Stimulated activated CD4-positive, alpha-beta T cell treated with anti-CD3 and anti-CD28 coated beads, Interleukin-15, amount 100 ng/mL, for 24 hours (primary cell): Measurements from ENCODE around the gene HAPLN1.
A peak's percentile ranks its signal among the peaks of the same experiment; 100 is the strongest.
"Not testable (repeated sequence)": the region's sequence is repeated elsewhere in the genome, so short reads cannot be mapped to it uniquely, and the experiment has no call there.

ENCODE experiments used
- DNase-seq: peaks from one replicate; pipeline ENCODE4 v3.0.0-alpha.2; 2020

Gene HAPLN1

DNA sequence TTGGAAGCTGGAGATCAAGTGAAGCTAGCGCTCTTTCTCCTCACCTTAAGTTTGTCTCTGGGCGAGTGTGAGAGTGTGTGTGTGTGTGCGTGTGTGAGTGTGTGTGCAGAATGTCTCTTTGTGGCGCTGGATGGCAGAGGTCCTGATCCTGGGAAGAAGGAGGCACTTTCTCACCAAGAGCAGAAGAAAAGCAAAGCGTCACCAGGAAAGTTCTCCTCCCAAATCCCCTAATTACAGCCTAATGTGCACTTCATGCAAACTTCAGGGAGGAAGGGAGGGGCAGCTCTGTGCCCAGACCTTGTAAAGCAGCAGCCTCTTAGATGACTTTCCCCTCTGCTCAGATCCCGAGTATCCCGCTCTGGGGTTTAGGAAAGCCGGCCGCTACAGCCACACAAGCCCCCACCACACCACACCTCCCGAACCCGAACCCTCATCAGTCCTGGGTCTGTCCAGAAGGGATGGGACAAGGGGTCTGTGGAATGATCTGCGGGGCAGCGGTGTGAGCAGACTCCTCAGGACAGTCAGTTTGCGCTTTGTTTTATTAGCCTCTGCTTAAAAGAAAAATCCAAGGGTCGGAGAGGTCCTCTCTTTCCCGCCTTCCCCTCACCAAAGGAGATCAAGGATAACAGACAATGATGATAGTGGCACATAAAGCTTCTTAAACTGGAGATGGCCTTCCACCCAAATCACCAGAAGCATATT, at the start of gene HAPLN1:
Gene HAPLN1, minus strand, starts transcription at position 20 of the 702 bp plus-strand sequence. CDS start 47,332 bp downstream, outside the sequence.
- DNase-seq: no peak

DNA sequence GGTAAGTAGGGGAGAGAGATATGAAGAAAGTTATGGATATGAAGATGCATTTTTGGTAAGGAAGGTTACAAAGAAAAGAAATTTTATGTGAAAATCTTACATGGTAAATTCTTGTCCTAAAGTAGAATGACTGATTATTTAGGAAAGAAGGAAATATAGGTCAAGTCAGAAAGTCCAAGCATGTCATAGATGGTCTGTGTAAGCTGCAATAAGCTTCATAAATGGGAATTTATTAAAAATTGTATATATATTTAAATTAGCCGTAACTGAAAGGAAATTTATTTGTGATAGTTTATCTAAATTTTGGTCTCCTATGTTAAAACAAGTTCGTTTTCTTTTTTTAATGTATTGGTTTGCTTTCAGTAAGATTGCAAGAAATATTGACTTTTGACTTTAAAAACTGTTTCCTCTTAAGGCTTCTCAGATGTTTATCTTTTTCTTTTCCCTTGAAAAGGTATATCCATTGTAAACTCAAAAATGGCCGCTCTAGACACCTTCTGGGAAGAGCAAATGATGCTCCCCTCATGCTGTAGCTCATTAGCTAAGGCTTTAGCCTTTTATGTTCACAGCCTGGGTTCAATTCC, 46.8 kb upstream of the HAPLN1 start:
- DNase-seq: no peak

DNA sequence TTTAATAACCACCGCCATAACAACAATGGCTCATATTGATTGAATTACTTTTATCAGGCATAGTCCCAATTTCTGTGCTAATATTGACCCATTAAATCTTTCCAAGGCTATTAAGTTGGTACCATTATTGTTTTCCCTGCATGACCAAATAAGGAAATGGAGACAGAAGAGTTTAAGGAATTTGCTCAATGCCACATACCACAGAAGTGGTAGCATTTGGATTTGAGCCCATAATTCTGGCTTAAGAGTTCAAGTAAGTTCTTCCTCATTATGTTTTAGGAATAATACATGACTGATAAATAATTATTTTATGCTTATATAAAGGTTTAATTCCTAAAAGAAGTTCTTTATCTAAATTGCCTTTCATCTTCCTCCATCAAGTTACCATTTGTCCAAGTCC, 43.4 kb upstream of the HAPLN1 start:
- DNase-seq: no peak

DNA sequence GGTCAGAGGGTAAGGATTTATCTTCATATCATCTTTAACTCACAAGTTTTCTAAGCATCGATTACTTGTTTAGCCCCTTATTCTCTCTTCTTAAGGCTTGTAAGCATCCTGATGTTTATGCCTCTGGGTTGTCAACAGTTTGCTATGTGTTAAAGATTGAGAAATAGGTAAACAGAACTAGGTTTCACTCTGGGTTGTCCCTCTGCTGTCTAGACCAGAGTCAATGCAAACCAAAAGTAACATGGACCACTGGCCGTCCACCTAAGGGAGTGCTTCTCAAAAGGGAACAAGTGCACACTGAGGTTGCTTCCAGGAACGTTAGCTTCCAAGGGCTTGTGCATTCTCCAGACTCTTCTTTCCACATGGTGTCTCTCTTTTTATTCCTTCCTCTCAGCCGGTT, 39.9 kb upstream of the HAPLN1 start:
- no peak for DNase-seq

DNA sequence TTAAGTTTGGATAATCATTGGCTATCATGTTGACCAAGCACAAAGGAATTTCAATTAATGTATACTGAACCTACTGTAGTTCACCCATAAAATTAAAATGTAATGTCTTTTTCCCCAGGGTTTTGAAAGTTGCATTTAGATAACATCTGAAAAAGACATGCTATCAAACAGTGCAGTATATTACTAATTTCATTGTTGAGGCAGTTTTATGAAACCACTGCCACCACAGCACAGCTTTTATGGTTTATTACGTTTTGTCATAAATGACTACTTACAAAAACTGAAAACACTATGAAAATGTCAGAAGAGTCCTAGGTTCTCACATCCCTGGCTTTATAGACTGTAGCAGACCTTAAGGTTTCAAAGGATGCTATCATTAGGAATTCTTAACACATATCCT, 32.0 kb upstream of the HAPLN1 start:
- no peak for DNase-seq

DNA sequence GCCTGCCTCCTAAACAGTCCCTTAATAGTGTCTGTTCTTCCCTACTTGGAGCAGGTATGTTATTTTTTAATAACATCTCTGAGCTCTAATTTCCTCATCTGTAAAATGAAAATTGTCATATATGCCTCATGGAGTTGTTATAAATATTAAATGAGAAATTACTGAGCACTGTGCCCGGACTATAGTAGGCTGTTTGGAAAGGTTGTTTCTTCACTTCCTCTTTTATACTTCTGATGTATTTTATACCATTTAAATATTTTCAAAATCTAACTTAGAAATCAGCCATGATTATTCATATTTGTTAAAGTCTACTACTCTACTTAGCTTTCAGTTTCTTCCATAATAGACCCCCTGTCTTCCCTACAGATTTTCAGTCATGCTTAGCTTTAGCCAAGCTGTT, 30.5 kb upstream of the HAPLN1 start:
- no peak for DNase-seq

DNA sequence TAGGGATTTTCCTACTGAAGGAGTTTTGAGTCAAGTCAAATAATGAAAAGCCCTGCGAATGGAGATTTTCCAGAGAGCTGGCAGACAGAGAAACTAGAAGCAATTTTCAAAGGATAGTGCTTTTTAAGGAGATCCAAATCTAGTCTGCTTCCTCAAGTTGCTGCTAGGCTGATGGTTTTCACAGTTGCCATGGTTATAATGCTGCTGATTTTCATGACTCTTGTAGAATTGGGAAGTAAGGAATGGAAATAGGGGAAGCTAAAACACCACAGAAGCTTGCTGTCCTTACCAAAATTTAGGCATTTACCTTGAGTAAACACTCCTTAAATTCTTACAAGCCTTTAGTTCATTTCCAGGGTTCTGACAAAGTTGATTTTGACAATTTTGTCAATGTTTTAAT, 30.1 kb upstream of the HAPLN1 start:
- DNase-seq: no peak

DNA sequence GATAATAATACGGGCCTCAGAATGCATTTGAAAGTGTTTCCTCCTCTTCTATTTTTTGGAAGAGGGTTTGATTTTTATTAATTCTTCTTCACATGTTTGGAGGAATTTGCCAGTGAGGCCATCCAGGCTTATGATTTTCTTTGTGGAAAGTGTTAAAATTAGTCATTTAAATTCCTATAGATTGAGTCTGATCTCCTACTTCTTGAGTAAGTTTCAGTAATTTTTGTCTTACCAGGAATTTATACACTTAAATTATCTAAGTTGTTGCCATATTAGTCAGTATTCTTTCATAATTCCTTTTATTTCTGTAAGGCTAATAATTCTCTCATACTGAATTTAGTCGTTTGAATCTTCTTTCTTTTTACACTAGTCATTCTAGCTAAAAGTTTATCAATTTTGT, 25.2 kb upstream of the HAPLN1 start:
- DNase-seq: no peak

DNA sequence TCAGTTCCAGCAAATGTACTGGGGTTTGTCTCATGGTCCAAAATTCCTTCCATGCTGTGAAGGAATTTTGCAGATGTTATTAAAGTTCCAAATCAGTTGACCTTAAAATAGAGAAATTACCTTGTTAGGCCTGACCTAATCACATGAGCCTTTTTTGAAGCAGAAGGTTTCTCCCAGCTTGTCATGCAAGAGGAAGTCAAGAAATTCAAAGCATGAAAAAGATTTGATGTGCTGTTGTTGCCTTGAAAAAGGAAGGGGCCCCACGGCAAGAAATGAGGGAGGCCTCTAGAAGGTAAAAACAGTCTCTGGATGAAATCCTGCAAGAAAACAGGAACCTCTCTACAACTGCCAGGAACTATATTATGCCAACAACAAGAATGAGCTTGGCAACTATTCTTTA, 24.2 kb upstream of the HAPLN1 start:
- DNase-seq: no peak

DNA sequence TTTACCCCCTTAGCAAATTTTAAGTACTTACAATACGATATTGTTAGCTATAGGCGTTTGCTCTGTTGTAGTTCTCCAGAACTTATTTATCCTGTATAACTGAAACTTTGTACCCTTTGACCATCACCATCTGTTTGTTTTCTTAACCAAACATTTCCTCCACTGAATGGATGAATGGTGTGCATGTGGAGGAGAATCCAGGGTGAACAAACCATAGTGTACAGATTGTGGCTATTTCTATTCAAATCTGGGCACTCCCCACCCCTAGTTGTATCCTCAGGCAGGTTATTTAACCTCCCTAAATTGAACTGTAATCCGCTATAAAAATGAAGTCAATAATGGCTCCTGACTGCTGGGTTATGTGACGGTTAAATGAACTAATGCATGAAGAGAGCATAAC, 21.4 kb upstream of the HAPLN1 start:
- no peak for DNase-seq

DNA sequence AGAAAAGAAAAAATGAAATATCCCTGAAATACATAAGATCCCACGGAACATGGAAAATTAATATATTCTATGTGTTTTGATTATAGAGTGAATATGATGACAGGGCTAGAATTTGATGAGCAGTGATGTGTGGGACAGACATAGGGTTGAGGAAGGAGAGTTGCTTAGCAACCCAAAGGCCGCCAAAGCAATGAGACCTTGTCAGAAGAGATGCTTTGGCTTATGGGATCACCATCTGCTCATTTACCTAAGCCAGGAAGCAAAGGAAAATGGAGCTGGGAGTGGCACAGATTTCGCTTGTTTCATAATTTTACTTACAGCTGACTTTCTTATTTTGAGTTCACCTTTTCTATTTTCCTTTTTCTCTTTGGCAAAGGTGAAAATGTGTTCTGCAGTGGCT, 20.9 kb upstream of the HAPLN1 start:
- DNase-seq: no peak

DNA sequence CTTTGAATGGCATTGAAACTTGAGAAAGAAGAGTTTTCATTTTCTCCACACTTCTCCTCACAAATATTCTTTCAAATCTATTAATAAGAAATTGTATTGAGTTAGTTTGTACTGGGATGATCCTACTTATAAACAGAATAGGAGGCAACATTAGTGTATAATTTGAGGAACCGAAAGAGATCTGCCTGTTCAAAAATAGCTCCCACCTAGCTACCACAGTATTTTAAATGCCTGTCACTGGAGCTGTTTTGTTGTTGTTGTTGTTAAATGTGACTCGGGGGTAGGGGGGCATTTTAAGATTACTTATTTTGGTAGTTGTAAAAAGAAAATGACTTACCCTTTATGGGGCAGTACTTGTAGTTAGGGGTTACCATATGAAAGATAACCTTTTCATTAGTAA, 20.1 kb upstream of the HAPLN1 start:
- no peak for DNase-seq

DNA sequence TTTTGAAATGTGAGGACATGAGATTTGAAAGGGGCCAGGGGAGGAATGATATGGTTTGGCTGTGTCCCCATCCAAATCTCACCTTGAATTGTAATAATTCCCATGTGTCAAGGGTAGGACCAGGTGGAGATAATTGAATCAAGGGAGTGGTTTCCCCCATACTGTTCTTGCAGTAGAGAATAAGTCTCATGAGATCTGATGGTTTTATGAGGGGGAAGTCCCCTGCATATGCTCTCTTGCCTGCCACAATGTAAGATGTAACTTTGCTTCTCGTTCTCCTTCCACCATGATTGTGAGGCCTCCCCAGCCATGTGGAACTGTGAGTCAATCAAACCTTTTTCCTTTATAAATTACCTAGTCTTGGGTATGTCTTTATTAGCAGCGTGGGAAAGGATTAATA, 15.5 kb upstream of the HAPLN1 start:
- DNase-seq: not testable (repeated sequence)

DNA sequence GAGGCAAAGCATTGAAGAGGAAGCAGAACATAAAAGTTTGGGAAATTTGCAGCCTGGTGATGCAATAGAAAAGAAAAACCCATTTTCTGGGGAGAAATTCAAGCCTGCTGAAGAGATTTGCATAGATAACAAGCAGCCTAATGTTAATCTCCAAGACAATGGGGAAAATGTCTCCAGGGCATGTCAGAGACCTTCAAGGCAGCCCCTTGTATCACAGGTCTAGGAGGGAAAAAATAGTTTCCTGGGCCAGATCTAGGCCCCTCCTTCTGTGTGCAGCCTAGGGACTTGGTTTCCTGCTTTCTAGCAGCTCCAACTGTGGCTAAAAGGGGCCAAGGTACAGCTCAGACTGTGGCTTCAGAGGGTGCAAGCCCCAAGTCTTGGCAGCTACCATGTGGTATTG, 14.4 kb upstream of the HAPLN1 start:
- DNase-seq: not testable (repeated sequence)

DNA sequence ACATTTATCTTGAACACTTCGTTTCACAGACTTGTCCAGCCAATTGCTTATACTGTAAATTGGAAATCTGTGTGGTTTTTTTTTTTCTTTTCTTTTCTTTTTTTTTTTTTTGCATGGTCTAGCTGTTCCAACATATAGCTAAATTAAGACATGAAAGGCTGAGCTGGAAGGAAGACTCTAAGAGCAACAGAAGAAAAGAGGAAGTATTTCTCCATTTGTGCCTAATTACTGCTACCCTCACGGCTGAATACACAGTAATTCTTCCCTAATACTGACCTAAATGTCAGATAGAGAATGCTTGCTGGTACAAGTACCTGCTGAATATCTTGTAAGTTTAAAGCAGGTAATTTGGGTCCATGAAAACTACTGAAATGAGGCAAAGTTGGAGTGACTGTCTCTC, 11.0 kb upstream of the HAPLN1 start:
- no peak for DNase-seq

DNA sequence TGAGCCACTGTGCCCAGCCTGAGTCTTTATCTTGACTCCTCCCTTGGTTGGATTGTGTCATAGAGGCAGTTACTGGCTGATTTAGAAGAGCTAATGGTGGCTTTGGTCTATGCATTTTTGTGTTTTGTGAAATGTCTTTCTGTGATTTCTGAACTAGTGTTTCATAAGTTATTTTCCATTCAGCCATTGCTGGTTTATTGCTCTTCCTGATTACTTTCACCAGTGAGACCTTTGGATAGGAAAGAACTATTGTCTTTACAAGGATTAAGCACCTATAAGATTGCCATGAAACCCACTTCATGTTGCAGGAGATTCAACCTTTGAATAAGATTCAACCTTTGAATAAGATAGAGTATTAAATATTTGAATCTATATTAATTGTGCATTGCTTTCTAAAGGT, 8.7 kb upstream of the HAPLN1 start:
- DNase-seq: no peak

DNA sequence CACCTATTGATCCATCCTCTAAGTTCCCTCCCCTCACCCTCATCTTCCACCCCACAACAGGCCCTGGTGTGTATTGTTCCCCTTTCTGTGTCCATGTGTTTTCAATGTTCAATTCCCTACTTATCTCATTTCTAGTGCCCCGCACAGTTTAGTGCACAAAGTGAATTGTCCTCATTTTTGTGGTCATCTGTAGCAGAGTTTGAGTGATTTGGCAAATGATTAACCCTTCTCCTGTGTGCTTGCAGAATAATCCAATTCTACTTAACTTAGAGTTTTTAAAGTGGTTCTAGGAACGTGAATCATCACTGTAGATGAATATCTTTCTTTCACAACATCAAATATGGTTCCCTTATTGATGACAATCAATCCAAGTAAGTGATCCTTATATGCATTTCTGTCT, 6.3 kb upstream of the HAPLN1 start:
- DNase-seq: no peak

DNA sequence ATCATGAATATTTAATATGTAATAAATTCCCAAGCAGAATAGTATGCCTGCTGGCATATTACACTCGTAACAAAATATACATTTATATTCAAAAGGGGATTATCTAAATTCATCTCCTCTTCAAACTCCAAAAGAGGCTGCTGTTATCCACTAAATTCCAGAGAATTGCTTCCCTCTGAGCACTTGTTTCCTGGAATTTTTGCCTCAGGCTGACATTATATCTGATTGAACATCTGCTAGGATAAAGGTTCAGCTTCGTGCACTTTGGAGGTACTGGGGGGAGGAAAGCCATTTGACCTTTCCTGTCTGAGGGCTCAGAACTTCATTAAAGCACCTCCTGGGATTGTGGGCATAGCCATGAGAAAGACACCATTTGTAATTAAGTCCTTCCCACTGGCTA, 4.3 kb upstream of the HAPLN1 start:
- DNase-seq: no peak

DNA sequence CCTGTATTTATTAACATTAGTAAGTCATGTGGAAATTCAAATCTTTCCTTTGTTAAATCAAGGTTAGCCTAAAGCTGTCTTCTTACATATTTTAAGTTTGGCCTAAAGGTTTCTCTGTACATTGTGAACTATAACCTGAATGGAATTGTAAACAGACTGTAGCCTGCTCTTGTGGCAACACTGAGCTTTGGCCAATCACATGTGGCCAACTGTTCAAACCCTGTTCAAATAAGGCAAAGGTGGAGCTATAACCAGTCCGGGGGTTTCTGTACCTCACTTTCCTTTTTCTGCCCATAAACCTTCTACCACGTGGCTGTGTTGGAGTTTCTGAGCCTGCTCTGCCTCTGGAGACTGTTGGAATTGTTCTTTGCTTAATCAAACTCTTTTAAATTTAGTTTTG, 3.3 kb upstream of the HAPLN1 start:
- DNase-seq: no peak

DNA sequence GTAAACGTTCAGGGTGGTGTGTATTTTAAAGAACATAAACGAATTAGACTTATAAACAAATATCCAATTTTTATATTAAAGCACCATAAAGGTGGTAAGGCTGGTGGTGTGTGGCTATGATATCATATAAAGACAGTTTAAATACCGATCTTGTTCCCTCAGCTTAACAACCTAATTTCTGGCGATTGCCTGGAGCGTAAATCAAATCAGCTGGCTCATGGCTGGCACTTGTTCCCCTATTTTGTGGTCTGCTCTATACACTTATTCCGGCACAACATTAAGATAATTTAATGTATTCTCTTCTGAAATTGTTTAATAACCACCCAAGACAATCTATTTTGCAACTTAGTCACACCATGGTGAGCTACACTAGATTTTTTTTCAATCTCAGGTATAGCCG, 2.4 kb upstream of the HAPLN1 start:
- DNase-seq: no peak

DNA sequence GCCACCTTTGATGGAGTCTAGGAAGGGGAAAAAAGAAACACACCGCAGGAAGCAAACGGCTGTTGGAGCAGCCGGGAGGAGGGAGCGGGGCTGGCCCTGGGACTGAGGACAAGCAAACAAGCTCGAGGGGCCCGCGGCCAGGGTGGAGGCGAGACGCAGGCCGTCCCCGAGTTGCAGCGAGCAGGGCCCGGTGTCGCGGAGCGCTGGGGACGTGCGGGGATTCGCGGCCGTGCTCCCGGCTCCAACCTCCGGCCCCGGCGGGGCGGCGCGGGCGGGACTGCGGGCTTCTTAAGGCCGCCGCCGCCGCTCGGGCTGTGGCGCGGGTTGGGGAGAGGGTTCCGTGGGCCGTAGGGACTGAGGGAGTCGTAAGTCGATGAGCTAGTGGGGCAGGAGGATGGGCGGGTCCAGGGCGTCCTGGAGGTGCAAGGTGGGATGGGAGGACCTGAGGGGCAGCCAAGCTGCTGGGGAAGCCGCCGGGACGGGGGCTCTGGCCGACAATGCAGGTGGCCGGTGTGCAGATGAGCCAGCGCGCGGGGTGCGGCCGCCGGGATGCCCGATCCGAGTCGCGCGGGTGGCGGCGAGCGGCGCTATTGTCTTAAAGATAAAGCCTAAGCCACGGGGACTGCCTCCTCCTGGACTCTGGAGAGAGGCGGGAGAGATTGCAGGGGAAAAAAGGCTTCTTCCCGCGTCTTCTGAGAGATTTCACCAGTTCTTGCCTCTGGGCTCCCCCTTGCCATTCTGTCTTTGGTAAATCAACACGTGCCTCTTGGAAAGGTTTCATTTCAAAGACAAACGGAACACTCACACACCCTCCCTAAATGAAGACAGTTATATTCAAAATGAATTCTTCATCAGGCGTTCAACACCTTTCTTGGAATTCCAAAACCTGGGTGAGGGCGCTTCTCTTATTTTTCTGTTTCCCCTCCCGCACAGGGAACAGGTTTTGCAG, 1.6 kb upstream of the HAPLN1 start:
- peak; percentile 41 for DNase-seq

DNA sequence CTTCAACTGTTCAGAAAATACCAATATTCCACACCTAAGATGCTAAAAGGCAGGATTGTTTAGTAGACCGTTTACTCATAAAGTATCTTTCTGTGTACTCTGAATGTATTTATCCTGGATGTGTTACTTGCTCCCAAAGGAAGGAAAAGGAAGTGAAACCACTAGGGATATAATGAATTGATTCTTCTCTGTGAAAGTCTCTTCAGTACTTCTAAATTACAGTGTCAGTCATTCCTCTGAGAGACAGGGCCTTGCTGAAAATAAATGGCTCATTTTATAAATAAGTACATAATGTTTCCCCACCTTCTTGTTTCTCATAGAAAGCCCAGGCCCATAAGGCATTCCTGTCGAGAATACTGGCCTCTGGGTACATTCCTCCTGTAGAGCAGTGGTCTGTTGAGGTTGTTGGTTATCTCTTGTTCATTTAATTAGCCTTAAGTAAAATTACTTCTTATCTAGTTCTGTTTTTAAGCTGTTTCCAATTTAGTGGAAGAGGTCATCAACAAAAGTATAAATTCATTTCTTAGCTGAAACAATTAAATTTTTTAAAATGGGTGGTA, 1.6 kb downstream of the HAPLN1 start:
- no peak for DNase-seq

DNA sequence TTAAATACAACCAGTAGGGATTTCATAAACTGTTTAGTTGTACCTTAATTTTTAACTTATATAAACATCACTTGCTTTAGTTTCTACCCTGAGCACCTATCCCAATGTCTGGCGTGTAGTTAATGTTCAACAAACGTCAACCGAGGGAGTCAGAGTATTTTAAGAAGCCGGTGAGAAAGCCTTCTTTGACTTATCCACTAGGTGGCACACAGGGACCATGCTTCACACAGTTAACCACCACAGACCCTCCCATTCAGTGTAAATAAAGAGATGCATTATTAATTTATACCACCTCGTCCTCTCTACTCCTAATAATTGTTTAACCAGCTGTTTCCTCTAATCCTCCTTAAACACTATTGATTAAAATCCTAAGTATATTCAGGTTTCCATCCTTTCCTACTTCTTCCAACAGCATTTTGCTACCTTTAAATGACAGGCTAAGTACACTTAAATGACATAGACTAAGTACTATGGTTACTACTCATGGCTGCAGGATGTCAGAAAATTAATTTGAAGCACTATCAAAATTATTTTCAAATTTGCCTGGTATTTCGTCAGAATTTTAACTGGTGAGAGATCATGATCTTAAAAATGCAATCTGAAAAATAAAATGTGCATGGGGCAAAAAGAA, 2.3 kb downstream of the HAPLN1 start:
- DNase-seq: peak; percentile 29
